ENCODE data around the gene HOXD8. TPM values are rescaled to one million over a fixed set of nuclear protein-coding genes. Genes with fewer than 3 reads are reported as not detected.

HOXD8 gene
- total RNA-seq, 4 donors from 2014 or later = 1.4 to 6.0 (median 2.6) TPM

DNA sequence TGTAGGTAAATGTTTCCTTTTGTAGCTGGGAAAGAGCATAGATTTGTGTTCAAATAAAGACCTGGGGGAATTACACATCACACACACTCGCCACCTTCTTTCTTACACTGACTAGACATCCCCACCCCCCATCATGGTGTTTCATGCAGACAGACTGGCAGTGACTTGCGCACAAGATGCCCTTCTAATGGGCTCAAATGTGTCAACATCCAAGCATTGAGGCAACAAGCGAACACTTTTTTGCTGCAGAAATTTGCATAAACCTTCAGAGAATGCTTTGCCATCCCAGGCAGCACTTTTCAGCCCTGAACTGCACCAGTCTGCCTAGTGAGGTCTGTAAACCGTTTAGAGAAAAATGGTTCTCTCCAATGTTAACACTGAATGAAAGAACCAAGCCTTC, 4.5 kb downstream of the HOXD8 start:
- Histone ChIP-seq H3K27me3 (peaks cover 99% of the 10 kb centered on the region), H3K4me1 (peaks cover 59% of the 10 kb centered on the region), H3K36me3 (no peaks in the 10 kb centered on the region), H3K4me3 (no peak overlapping the region), H3K27ac (no peak overlapping the region), H3K9me3 (no peaks in the 10 kb centered on the region)
- 68% methylated on average over 4 of the region's 4 CpGs for WGBS
- no peak for DNase-seq (ENCODE audit: low spot score in 2 of 2)
- TF ChIP-seq, protein P1, sequence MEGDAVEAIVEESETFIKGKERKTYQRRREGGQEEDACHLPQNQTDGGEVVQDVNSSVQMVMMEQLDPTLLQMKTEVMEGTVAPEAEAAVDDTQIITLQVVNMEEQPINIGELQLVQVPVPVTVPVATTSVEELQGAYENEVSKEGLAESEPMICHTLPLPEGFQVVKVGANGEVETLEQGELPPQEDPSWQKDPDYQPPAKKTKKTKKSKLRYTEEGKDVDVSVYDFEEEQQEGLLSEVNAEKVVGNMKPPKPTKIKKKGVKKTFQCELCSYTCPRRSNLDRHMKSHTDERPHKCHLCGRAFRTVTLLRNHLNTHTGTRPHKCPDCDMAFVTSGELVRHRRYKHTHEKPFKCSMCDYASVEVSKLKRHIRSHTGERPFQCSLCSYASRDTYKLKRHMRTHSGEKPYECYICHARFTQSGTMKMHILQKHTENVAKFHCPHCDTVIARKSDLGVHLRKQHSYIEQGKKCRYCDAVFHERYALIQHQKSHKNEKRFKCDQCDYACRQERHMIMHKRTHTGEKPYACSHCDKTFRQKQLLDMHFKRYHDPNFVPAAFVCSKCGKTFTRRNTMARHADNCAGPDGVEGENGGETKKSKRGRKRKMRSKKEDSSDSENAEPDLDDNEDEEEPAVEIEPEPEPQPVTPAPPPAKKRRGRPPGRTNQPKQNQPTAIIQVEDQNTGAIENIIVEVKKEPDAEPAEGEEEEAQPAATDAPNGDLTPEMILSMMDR (IDR thresholded peaks at IDR 0.05) = no peak

DNA sequence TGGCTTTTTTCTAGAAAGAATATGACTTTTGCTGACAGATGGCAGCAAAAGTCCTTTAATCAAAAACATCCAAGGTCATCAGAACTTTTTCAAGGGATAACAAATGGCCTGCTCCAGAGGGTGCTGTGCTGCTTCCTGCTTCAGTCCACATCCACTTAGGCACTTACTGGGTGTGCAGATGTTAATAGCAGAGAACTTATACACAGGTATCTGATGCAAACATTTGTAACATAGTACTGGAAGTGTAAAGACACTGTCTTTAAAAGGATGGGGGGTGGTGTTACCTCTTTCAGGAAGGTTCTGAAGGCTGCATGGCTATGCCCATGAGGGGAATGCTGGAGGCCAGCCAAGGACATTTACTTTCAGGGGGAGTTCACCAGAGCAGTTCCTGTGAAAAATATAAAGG, 5.5 kb downstream of the HOXD8 start:
- peaks cover 58% of the 10 kb centered on the region for H3K4me1 ChIP-seq
- no peaks in the 10 kb centered on the region for H3K36me3 ChIP-seq
- H3K27me3 ChIP-seq = peaks cover 99% of the 10 kb centered on the region
- no peaks in the 10 kb centered on the region for H3K9me3 ChIP-seq
- H3K4me3 ChIP-seq = no peak overlapping the region
- H3K27ac ChIP-seq = peak overlapping the region; percentile 87
- TF ChIP-seq, protein P1 (IDR thresholded peaks at IDR 0.05) = no peak
- TF ChIP-seq EP300 (IDR thresholded peaks at IDR 0.05) (no peak), POLR2A (IDR thresholded peaks at IDR 0.05) (no peak), POLR2AphosphoS5 (IDR thresholded peaks at IDR 0.05) (no peak)
- no peak for DNase-seq (ENCODE audit: low spot score in 2 of 2)

DNA sequence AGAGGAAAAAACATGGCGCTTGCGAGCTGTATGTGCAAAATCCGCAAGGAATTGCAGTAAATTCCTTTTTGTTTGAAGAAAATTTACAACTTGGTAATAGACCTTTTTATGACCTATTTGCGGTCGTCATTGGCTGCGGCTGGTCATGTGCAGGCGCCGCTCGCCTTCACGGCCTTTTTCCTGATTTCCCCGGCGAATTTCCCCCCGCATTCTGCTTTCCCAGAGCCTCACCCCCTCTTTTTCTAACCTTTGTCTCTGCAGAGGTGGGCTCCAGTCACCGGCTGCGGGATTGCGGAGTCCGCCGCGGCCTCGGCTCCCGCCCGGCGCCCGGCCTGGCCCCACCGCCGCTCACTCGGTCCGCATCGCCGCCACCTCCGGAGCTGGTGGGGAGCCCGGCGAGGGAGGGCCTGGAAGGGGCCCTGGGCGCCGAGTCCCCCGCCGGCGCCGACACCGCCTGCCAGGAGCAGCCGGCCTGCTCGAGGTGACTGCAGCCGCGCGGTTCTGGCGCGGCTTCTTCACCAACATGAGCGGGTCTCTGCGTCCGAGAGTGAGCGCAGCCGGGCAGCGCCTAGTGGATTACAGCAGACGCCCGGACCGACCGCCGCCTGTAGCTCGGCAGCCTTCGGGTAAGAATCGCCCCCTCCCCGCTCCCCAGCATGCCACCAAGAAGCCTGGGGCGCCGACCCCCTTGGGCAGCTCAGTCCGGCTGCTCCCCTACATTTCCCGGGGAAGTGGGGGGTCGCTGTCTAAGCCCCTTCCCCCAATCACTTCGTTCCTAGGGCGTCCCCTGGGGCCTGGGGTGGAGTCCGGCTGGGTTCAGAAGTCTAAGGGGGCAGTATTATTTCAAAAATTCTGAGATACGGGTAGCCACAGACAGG, 7.1 kb downstream of the HOXD8 start:
- peak in 1 of 3 donors; percentile 4 for TF ChIP-seq POLR2AphosphoS5 (IDR thresholded peaks at IDR 0.05)
- no peak for TF ChIP-seq POLR2A (IDR thresholded peaks at IDR 0.05)
- peak overlapping the region; percentile 61 for H3K4me3 ChIP-seq
- no peaks in the 10 kb centered on the region for H3K36me3 ChIP-seq
- peak in 1 of 2 donors; percentile 81 for DNase-seq (ENCODE audit: low spot score in 2 of 2)
- no peaks in the 10 kb centered on the region for H3K9me3 ChIP-seq
- H3K27me3 ChIP-seq = peaks cover 94% of the 10 kb centered on the region
- peak overlapping the region; percentile 87 for H3K27ac ChIP-seq
- WGBS = 5% methylated on average over 35 of the region's 71 CpGs
- H3K4me1 ChIP-seq = peaks cover 62% of the 10 kb centered on the region

DNA sequence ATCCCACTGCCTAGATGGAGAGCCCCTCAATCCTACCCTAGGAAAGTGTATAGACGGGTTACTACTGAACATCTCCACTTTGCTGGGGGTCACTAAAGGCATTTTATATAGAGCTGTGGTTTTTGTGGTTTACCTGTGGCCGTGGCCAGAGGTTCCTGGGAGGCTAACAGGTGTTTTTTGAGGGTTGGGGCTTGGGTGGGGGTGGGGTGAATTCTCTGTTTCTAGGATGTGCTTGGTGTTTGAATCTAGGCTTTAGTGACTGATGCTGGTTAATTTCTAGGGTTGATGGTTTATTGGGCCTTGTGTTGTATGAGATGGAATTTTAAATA, 7.7 kb downstream of the HOXD8 start:
- TF ChIP-seq POLR2AphosphoS5 (IDR thresholded peaks at IDR 0.05) = no peak
- no peak for TF ChIP-seq POLR2A (IDR thresholded peaks at IDR 0.05)
- no peak for TF ChIP-seq EP300 (IDR thresholded peaks at IDR 0.05)
- TF ChIP-seq, protein P1 (IDR thresholded peaks at IDR 0.05) = no peak
- H3K36me3 ChIP-seq = no peaks in the 10 kb centered on the region
- DNase-seq (ENCODE audit: low spot score in 2 of 2) = no peak
- H3K4me3 ChIP-seq = peak overlapping the region; percentile 61
- H3K4me1 ChIP-seq = peaks cover 60% of the 10 kb centered on the region
- H3K27me3 ChIP-seq = peaks cover 89% of the 10 kb centered on the region
- peak overlapping the region; percentile 87 for H3K27ac ChIP-seq
- WGBS = 21% methylated on average over 2 of the region's 2 CpGs
- H3K9me3 ChIP-seq = no peaks in the 10 kb centered on the region

DNA sequence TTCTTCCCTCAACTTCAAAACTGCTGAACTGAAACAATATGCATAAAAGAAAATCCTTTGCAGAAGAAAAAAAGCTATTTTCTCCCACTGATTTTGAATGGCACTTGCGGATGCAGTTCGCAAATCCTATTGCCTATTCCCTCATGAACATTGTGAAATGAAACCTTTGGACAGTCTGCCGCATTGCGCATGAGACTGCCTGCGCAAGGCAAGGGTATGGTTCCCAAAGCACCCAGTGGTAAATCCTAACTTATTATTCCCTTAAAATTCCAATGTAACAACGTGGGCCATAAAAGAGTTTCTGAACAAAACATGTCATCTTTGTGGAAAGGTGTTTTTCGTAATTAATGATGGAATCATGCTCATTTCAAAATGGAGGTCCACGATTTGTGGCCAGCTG, 8.4 kb downstream of the HOXD8 start:
- DNase-seq (ENCODE audit: low spot score in 2 of 2) = no peak
- H3K36me3 ChIP-seq = no peaks in the 10 kb centered on the region
- H3K4me1 ChIP-seq = peaks cover 53% of the 10 kb centered on the region
- TF ChIP-seq, protein P1 (IDR thresholded peaks at IDR 0.05) = no peak
- peak overlapping the region; percentile 61 for H3K4me3 ChIP-seq
- H3K27me3 ChIP-seq = peaks cover 89% of the 10 kb centered on the region
- no peaks in the 10 kb centered on the region for H3K9me3 ChIP-seq
- peak overlapping the region; percentile 78 for H3K27ac ChIP-seq
- 60% methylated on average over 8 of the region's 8 CpGs for WGBS

DNA sequence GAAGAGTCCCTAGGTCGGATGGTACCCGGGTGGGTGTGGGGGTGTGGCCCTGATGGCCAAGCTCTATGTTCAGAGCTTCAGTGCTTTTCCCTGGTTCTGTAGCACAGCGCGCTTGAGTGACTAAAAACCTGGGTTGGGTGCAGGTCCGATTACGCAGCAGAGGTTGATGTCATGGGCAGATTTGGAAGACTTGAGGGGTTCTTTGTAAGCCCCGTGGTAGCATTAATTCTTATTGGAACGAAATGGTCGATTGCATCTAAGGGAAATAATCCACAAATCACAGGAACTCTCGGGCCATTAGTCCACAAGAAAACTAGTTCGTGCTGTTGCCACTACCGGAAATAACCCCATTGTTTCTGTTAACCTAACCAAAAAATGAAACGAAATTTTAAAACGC, 9.0 kb downstream of the HOXD8 start:
- TF ChIP-seq POLR2AphosphoS5 (IDR thresholded peaks at IDR 0.05) (no peak), EP300 (IDR thresholded peaks at IDR 0.05) (no peak), POLR2A (IDR thresholded peaks at IDR 0.05) (no peak)
- TF ChIP-seq, protein P1 (IDR thresholded peaks at IDR 0.05) = no peak
- Histone ChIP-seq H3K4me3 (peak overlapping the region; percentile 61), H3K27ac (peak overlapping the region; percentile 78), H3K4me1 (peaks cover 50% of the 10 kb centered on the region), H3K36me3 (no peaks in the 10 kb centered on the region), H3K27me3 (peaks cover 89% of the 10 kb centered on the region), H3K9me3 (no peaks in the 10 kb centered on the region)
- 36% methylated on average over 14 of the region's 14 CpGs for WGBS
- DNase-seq (ENCODE audit: low spot score in 2 of 2) = peak; percentile 61 to 69

Measured in suprapubic skin (tissue), 4 donors.